ENCODE measurements around the gene HLA-DQA1.
"Not testable (repeated sequence)": the region's sequence is repeated elsewhere in the genome, so short reads cannot be mapped to it uniquely, and the experiment has no call there.

HLA-DQA1 gene

GRCh38 chr6:32659856-32660595 lies 22.8 kb downstream of the HLA-DQA1 start:
- no peak for TF ChIP-seq ZNF274 (IDR thresholded peaks at IDR 0.05; ENCODE audit: low read depth, low read length)
- H3K4me3 ChIP-seq (ENCODE audit: low read length) = no peak overlapping the region; the same call in 1 of the 2 replicates

- no peak overlapping the region for H3K4me3 ChIP-seq (ENCODE audit: low read length)
- TF ChIP-seq ZNF274 (IDR thresholded peaks at IDR 0.05; ENCODE audit: low read depth, low read length) = no peak
Measured at GRCh38 chr6:32662099-32662498, 24.9 kb downstream of the HLA-DQA1 start.

- TF ChIP-seq ZNF274 (IDR thresholded peaks at IDR 0.05; ENCODE audit: low read depth, low read length) = no peak
- no peak overlapping the region for H3K4me3 ChIP-seq (ENCODE audit: low read length)
Measured at GRCh38 chr6:32662836-32663235, 25.6 kb downstream of the HLA-DQA1 start.

GRCh38 chr6:32664354-32664753 lies 27.1 kb downstream of the HLA-DQA1 start:
- H3K4me3 ChIP-seq (ENCODE audit: low read length) = peak overlapping the region; percentile 80
- TF ChIP-seq ZNF274 (IDR thresholded peaks at IDR 0.05; ENCODE audit: low read depth, low read length) = no peak

GRCh38 chr6:32664827-32665362 lies 27.7 kb downstream of the HLA-DQA1 start:
- no peak for TF ChIP-seq ZNF274 (IDR thresholded peaks at IDR 0.05; ENCODE audit: low read depth, low read length)
- peak overlapping the region; percentile 80 for H3K4me3 ChIP-seq (ENCODE audit: low read length)

- TF ChIP-seq ZNF274 (IDR thresholded peaks at IDR 0.05; ENCODE audit: low read depth, low read length) = no peak
- H3K4me3 ChIP-seq (ENCODE audit: low read length) = peak overlapping the region; percentile 80
Measured at GRCh38 chr6:32665661-32666060, 28.5 kb downstream of the HLA-DQA1 start.

- peak within 1 kb of the TSS; percentile 80 for H3K4me3 ChIP-seq (ENCODE audit: low read length)
- no peak for TF ChIP-seq ZNF274 (IDR thresholded peaks at IDR 0.05; ENCODE audit: low read depth, low read length)
Measured at GRCh38 chr6:32666420-32667300, 29.5 kb downstream of the HLA-DQA1 start, which contains the start of gene HLA-DQB1. TSS of gene HLA-DQB1 (minus strand) at chr6:32666657. CDS start at chr6:32666607, 50 bp downstream.

- TF ChIP-seq ZNF274 (IDR thresholded peaks at IDR 0.05; ENCODE audit: low read depth, low read length) = no peak
Measured at GRCh38 chr6:32668226-32668747, 31.1 kb downstream of the HLA-DQA1 start.

GRCh38 chr6:32669240-32669639 lies 32.0 kb downstream of the HLA-DQA1 start:
- no peak for TF ChIP-seq ZNF274 (IDR thresholded peaks at IDR 0.05; ENCODE audit: low read depth, low read length)
- no peak overlapping the region for H3K4me3 ChIP-seq (ENCODE audit: low read length)

More at GRCh38 chr6:32668226-32668747, 31.1 kb downstream of the HLA-DQA1 start:
- peak overlapping the region; percentile 16; the same call in 1 of the 2 replicates for H3K4me3 ChIP-seq (ENCODE audit: low read length)

- no peak for TF ChIP-seq ZNF274 (IDR thresholded peaks at IDR 0.05; ENCODE audit: low read depth, low read length)
- H3K4me3 ChIP-seq (ENCODE audit: low read length) = no peak overlapping the region
Measured at GRCh38 chr6:32669893-32670292, 32.7 kb downstream of the HLA-DQA1 start.

GRCh38 chr6:32671908-32672307 lies 34.7 kb downstream of the HLA-DQA1 start:
- H3K4me3 ChIP-seq (ENCODE audit: low read length) = not testable (repeated sequence)

GRCh38 chr6:32674123-32674522 lies 36.9 kb downstream of the HLA-DQA1 start:
- not testable (repeated sequence) for H3K4me3 ChIP-seq (ENCODE audit: low read length)

- no peak for TF ChIP-seq ZNF274 (IDR thresholded peaks at IDR 0.05; ENCODE audit: low read depth, low read length)
- H3K4me3 ChIP-seq (ENCODE audit: low read length) = no peak overlapping the region
Measured at GRCh38 chr6:32679492-32679891, 42.3 kb downstream of the HLA-DQA1 start.

GRCh38 chr6:32680055-32680454 lies 42.8 kb downstream of the HLA-DQA1 start:
- H3K4me3 ChIP-seq (ENCODE audit: low read length) = no peak overlapping the region
- TF ChIP-seq ZNF274 (IDR thresholded peaks at IDR 0.05; ENCODE audit: low read depth, low read length) = no peak
